SU-DHL-6 (cell line): Measurements from ENCODE around the gene SLC34A3.
A peak's percentile ranks its signal among the peaks of the same experiment; 100 is the strongest.

Experiments
- H2AFZ ChIP-seq: fragments of 200-600 bp; sonication (generic); 2 replicates; pipeline ENCODE4 v1.6.1; 2014; ENCODE audit warnings: low read depth, mild to moderate bottlenecking, moderate library complexity, mixed read lengths, antibody characterized with exemption, low read length; ENCODE audit not compliant: severe bottlenecking
- H3F3A ChIP-seq: fragments of 200-600 bp; shearing (Covaris generic); 2 replicates; pipeline ENCODE4 v1.6.0; 2016; ENCODE audit warnings: antibody characterized with exemption, mild to moderate bottlenecking; ENCODE audit not compliant: insufficient read depth
- H3K27ac ChIP-seq: fragments of 200-600 bp; sonication (generic); 2 replicates; pipeline ENCODE4 v1.5.1; 2016; ENCODE audit warnings: low read depth, mild to moderate bottlenecking, low read length, moderate library complexity, mixed read lengths
- H3K27me3 ChIP-seq: fragments of 200-600 bp; sonication (generic), shearing (Covaris generic); 2 replicates; pipeline ENCODE4 v1.6.0; 2014; ENCODE audit warnings: mild to moderate bottlenecking, low read length
- H3K36me3 ChIP-seq: fragments of 200-600 bp; sonication (generic); 2 replicates; pipeline ENCODE4 v1.6.1; 2014; ENCODE audit warnings: mild to moderate bottlenecking, low read length, mixed read lengths
- H3K4me2 ChIP-seq: fragments of 300-600, 200-600 bp; shearing (Covaris generic), sonication (generic); 2 replicates; pipeline ENCODE4 v1.6.0; 2014; ENCODE audit warnings: low read length, low read depth, mild to moderate bottlenecking; ENCODE audit not compliant: poor library complexity, severe bottlenecking
- H3K4me3 ChIP-seq: fragments of 200-600 bp; sonication (generic); 2 replicates; pipeline ENCODE4 v1.5.1; 2014; ENCODE audit warnings: antibody characterized with exemption, low read length, mild to moderate bottlenecking, mixed read lengths; ENCODE audit not compliant: insufficient read depth, poor library complexity, severe bottlenecking
- H3K79me2 ChIP-seq: fragments of 200-600 bp; sonication (generic); 2 replicates; pipeline ENCODE4 v1.6.1; 2014; ENCODE audit warnings: mild to moderate bottlenecking, low read length, moderate library complexity; ENCODE audit not compliant: insufficient read depth
- H3K9ac ChIP-seq: fragments of 200-600 bp; sonication (generic); 2 replicates; pipeline ENCODE4 v1.7.0; 2014; ENCODE audit warnings: mild to moderate bottlenecking, low read length
- H3K9me2 ChIP-seq: fragments of 200-600 bp; sonication (generic); replicated peaks from 2 replicates; pipeline ENCODE4 v1.6.1; 2014; ENCODE audit warnings: low read length; ENCODE audit not compliant: insufficient read depth
- H3K9me3 ChIP-seq: fragments of 200-600 bp; sonication (generic); 2 replicates; pipeline ENCODE4 v1.6.1; 2014; ENCODE audit warnings: low read length, mixed read lengths; ENCODE audit not compliant: insufficient read depth
- H4K20me1 ChIP-seq: fragments of 200-600 bp; sonication (generic); 2 replicates; pipeline ENCODE4 v1.6.1; 2014; ENCODE audit warnings: low read depth, mild to moderate bottlenecking, antibody characterized with exemption, low read length, moderate library complexity, mixed read lengths
- CTCF ChIP-seq: fragments of 200-600 bp; sonication (generic); IDR thresholded peaks from one replicate; pipeline ENCODE4 v1.5.1; 2017; ENCODE audit warnings: antibody characterized with exemption, mild to moderate bottlenecking, low read length, moderate library complexity; ENCODE audit not compliant: insufficient read depth, poor library complexity, severe bottlenecking
- EZH2phosphoT487 ChIP-seq: fragments of 200-600 bp; sonication (generic), shearing (Covaris generic); conservative IDR thresholded peaks from 2 replicates; pipeline ENCODE4 v1.6.1; 2018; ENCODE audit warnings: mild to moderate bottlenecking, antibody characterized with exemption, low read length, moderate library complexity, mixed read lengths

The SLC34A3 gene

GRCh38 chr9:137188490-137189296 lies 42.0 kb upstream of the SLC34A3 start, which contains the start of the genes ANAPC2 and SSNA1:
TSS of gene ANAPC2 (minus strand) at chr9:137188560. CDS start at chr9:137188532, 28 bp downstream.
TSS of gene SSNA1 (plus strand) at chr9:137188676. CDS start at chr9:137188727, 51 bp downstream.
- Histone ChIP-seq H3K36me3 (no peaks in the 10 kb centered on the region), H3K27me3 (no peaks in the 10 kb centered on the region), H3K4me3 (peak within 1 kb of the TSS; percentile 96), H3K9me3 (no peaks in the 10 kb centered on the region), H4K20me1 (no peaks in the 10 kb centered on the region), H3K9ac (peak within 1 kb of the TSS; percentile 97), H3K79me2 (peaks cover 20% of the 10 kb centered on the region), H2AFZ (peak within 1 kb of the TSS; percentile 90), H3K27ac (peak within 1 kb of the TSS; percentile 85), H3K4me2 (peak within 1 kb of the TSS; percentile 79), H3K9me2 (no peaks in the 10 kb centered on the region), H3F3A (no peaks in the 10 kb centered on the region)
- TF ChIP-seq CTCF (peak; percentile 65), EZH2phosphoT487 (no peak)

DNA sequence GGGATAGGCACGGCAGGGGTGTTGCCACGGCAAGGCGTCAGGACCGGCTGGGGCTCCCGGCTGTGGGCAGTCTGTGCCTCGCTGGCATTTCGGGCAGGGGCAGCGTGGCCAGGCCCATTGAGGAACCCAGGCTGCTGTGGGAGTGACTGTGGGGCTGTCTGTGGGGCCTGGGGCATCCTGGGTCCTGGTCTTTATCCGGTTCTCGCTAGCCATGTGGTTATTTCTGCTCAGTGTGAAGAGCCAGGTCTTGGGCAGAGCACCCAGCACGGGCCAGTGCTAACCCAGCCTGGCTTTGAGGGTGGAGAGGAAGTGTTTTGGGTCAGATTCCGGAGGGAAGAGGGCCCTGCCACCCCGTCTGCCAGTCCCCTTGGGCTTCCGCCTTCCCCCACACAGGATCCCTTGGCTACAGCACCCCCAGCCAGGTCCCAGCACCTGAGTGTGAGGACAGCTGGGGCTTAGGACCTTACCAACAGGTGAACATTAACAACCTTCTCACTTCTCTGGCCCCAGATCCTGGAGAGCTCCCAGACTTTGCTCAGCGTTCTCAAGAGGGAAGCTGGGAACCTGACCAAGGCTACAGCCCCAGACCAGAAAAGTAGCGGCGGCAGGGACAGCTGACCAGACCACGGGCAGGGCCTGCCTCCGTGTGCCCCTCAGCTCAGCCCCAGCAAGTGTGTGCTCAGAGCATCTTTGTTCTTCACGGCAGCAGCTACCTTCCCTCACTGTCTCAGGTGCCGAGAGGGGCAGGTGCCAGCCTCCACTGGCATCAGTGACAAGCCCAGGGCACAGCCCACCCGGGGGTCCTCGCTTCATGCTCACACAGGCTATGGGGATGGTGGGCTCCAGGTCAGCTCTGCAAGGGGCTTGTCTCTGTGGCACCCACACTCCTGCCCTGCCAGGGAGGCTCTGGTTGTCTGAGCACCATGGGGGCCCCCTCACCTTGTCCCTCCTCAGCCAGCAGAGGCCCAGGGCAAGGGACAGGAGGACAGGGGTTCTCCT lies 41.1 kb upstream of the SLC34A3 start:
- Histone ChIP-seq H3K9me2 (no peaks in the 10 kb centered on the region), H3K9ac (peak overlapping the region; percentile 97), H2AFZ (no peak overlapping the region), H3K36me3 (no peaks in the 10 kb centered on the region), H3K27me3 (no peaks in the 10 kb centered on the region), H3F3A (no peaks in the 10 kb centered on the region), H3K9me3 (no peaks in the 10 kb centered on the region), H3K27ac (peak overlapping the region; percentile 85), H3K4me2 (peak overlapping the region; percentile 60), H3K79me2 (peaks cover 20% of the 10 kb centered on the region), H3K4me3 (peak overlapping the region; percentile 96), H4K20me1 (no peaks in the 10 kb centered on the region)
- TF ChIP-seq EZH2phosphoT487, result no peak
- TF ChIP-seq CTCF, result peak; percentile 16

DNA sequence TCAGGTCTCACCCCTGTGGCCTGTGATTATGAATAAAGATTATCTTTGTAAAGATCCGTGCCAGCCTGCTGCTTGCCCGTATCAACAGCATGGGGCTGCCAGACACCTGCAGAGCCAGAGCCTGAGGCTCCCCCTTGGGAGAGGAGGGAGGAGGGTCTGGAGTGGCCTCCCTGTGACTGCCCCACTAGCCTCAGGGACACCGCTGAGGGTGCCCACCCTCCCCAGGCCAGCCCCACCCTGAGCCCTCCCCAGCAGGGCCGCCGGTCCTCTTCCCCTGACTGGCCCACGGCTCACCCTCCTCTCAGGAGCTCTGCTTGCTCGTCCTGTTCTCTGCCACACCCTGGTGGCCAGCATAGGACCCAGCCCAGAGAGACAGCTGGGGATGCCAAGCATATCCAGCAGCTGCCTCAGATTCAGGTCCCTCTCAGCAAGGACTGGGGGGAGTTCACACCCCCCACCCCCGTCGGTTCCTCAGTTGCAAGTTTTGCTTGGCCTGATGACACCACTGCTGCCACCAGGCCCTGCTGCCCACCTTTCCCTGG lies 40.3 kb upstream of the SLC34A3 start:
- peaks cover 20% of the 10 kb centered on the region for H3K79me2 ChIP-seq
- H3K9me2 ChIP-seq, result no peaks in the 10 kb centered on the region
- H3F3A ChIP-seq, result no peaks in the 10 kb centered on the region
- no peaks in the 10 kb centered on the region for H3K27me3 ChIP-seq
- peak overlapping the region; percentile 60 for H3K4me2 ChIP-seq
- no peak for TF ChIP-seq CTCF
- no peak for TF ChIP-seq EZH2phosphoT487
- no peaks in the 10 kb centered on the region for H3K9me3 ChIP-seq
- H3K27ac ChIP-seq, result no peak overlapping the region
- H2AFZ ChIP-seq, result no peak overlapping the region
- no peaks in the 10 kb centered on the region for H4K20me1 ChIP-seq
- no peak overlapping the region for H3K4me3 ChIP-seq
- H3K36me3 ChIP-seq, result no peaks in the 10 kb centered on the region
- H3K9ac ChIP-seq, result peak overlapping the region; percentile 97; the same call in 1 of the 2 replicates
